SK-N-SH treated with all-trans-retinoic acid at 6 μM for 48 hours (cell line): ENCODE data around the gene KLHDC7A.
"Not testable (repeated sequence)": the region's sequence is repeated elsewhere in the genome, so short reads cannot be mapped to it uniquely, and the experiment has no call there.

Experiments
- ATAC-seq: fragments of 200-7000 bp; cut with Tn5 transposase; 3 replicates; pipeline ENCODE4 v1.9.1; 2020; ENCODE audit warnings: mild to moderate bottlenecking, moderate library complexity
- BACH2 ChIP-seq: fragments of 250-450 bp; sonication (Bioruptor Pico); IDR thresholded peaks from 2 replicates; pipeline ENCODE4 v1.9.0; 2021; ENCODE audit warnings: mild to moderate bottlenecking, borderline replicate concordance
- CREB5 ChIP-seq: fragments of 250-450 bp; sonication (Bioruptor Pico); IDR thresholded peaks from 2 replicates; pipeline ENCODE4 v1.5.1; 2020; ENCODE audit warnings: low read depth, mild to moderate bottlenecking, moderate library complexity
- CSDC2 ChIP-seq: fragments of 250-450 bp; sonication (Bioruptor Pico); IDR thresholded peaks from 2 replicates; pipeline ENCODE4 v1.5.0; 2020; ENCODE audit warnings: mild to moderate bottlenecking, moderate library complexity
- ESRRG ChIP-seq: fragments of 250-450 bp; sonication (Bioruptor Pico); IDR thresholded peaks from 2 replicates; pipeline ENCODE4 v1.6.1; 2021; ENCODE audit warnings: mild to moderate bottlenecking
- GLIS3 ChIP-seq: fragments of 250-450 bp; sonication (Bioruptor Pico); IDR thresholded peaks from 2 replicates; pipeline ENCODE4 v1.5.0; 2020; ENCODE audit warnings: mild to moderate bottlenecking, moderate library complexity
- ISL1 ChIP-seq: fragments of 250-450 bp; sonication (Bioruptor Pico); IDR thresholded peaks from 2 replicates; pipeline ENCODE4 v2.1.2; 2022; ENCODE audit warnings: mild to moderate bottlenecking, moderate library complexity
- OSR1 ChIP-seq: fragments of 250-450 bp; sonication (Bioruptor Pico); IDR thresholded peaks from 2 replicates; pipeline ENCODE4 v1.8.0; 2022; ENCODE audit warnings: moderate library complexity, mild to moderate bottlenecking, inconsistent platforms
- POU6F1 ChIP-seq: fragments of 250-450 bp; sonication (Bioruptor Pico); IDR thresholded peaks from 2 replicates; pipeline ENCODE4 v1.8.0; 2021; ENCODE audit warnings: low read depth, mild to moderate bottlenecking, moderate library complexity, borderline replicate concordance
- PPARA ChIP-seq: fragments of 250-450 bp; sonication (Bioruptor Pico); IDR thresholded peaks from 2 replicates; pipeline ENCODE4 v1.5.0; 2020; ENCODE audit warnings: mild to moderate bottlenecking, borderline replicate concordance
- SNAI2 ChIP-seq: fragments of 250-450 bp; sonication (Bioruptor Pico); IDR thresholded peaks from 2 replicates; pipeline ENCODE4 v1.5.0; 2020; ENCODE audit warnings: mild to moderate bottlenecking, moderate library complexity
- TCF4 ChIP-seq: fragments of 250-450 bp; sonication (Bioruptor Pico); IDR thresholded peaks from 2 replicates; pipeline ENCODE4 v1.8.0; 2021; ENCODE audit warnings: mild to moderate bottlenecking, moderate library complexity, borderline replicate concordance
- TOX ChIP-seq: fragments of 250-450 bp; sonication (Bioruptor Pico); IDR thresholded peaks from 2 replicates; pipeline ENCODE4 v1.8.0; 2021; ENCODE audit warnings: mild to moderate bottlenecking, moderate library complexity, borderline replicate concordance
- ZC3H10 ChIP-seq: fragments of 250-450 bp; sonication (Bioruptor Pico); IDR thresholded peaks from 2 replicates; pipeline ENCODE4 v1.5.1; 2021; ENCODE audit warnings: mild to moderate bottlenecking, moderate library complexity
- ZFP3 ChIP-seq: fragments of 250-450 bp; sonication (Bioruptor Pico); IDR thresholded peaks from 2 replicates; pipeline ENCODE4 v1.5.0; 2020; ENCODE audit warnings: mild to moderate bottlenecking, moderate library complexity
- ZFP30 ChIP-seq: fragments of 450-650 bp; formaldehyde crosslinking; IDR thresholded peaks from 2 replicates; pipeline ENCODE4 v1.5.0; 2022; ENCODE audit warnings: mild to moderate bottlenecking, moderate library complexity
- ZNF565 ChIP-seq: fragments of 450-650 bp; formaldehyde crosslinking; conservative IDR thresholded peaks from 2 replicates; pipeline ENCODE4 v1.5.0; 2020; ENCODE audit warnings: low read depth, mild to moderate bottlenecking, moderate library complexity
- ZNF70 ChIP-seq: fragments of 450-650 bp; formaldehyde crosslinking; IDR thresholded peaks from 2 replicates; pipeline ENCODE4 v1.5.0; 2020; ENCODE audit warnings: mild to moderate bottlenecking, moderate library complexity
- ZNF8 ChIP-seq: fragments of 450-650 bp; formaldehyde crosslinking; IDR thresholded peaks from 2 replicates; pipeline ENCODE4 v1.5.0; 2020; ENCODE audit warnings: mild to moderate bottlenecking, moderate library complexity
- TF ChIP-seq, protein P1 (sequence below): fragments of 250-450 bp; sonication (Bioruptor Pico); IDR thresholded peaks from 2 replicates; pipeline ENCODE4 v1.5.0; 2020; ENCODE audit warnings: mild to moderate bottlenecking, moderate library complexity
- TF ChIP-seq, protein P2 (sequence below): fragments of 250-450 bp; sonication (Bioruptor Pico); IDR thresholded peaks from 2 replicates; pipeline ENCODE4 v1.8.0; 2020; ENCODE audit warnings: mild to moderate bottlenecking, moderate library complexity, borderline replicate concordance
- TF ChIP-seq, protein P3 (sequence below): fragments of 250-450 bp; sonication (Bioruptor Pico); IDR thresholded peaks from 2 replicates; pipeline ENCODE4 v1.5.1; 2021; ENCODE audit warnings: mild to moderate bottlenecking, moderate library complexity

KLHDC7A gene

GRCh38 chr1:18462517-18462916 lies 18.2 kb upstream of the KLHDC7A start:
- ATAC-seq = not testable (repeated sequence)

GRCh38 chr1:18463063-18463462 lies 17.7 kb upstream of the KLHDC7A start:
- TF ChIP-seq POU6F1 (CRISPR knock-in tag) (no peak), PPARA (no peak), BACH2 (CRISPR knock-in tag) (no peak), GLIS3 (CRISPR knock-in tag) (no peak), ESRRG (CRISPR knock-in tag) (no peak), CSDC2 (CRISPR knock-in tag) (no peak), TOX (CRISPR knock-in tag) (no peak), ZNF565 (CRISPR knock-in tag) (no peak), ZC3H10 (no peak), CREB5 (CRISPR knock-in tag) (no peak), OSR1 (CRISPR knock-in tag) (no peak), ZNF8 (CRISPR knock-in tag) (no peak), ZFP30 (CRISPR knock-in tag) (no peak), ISL1 (no peak), ZFP3 (CRISPR knock-in tag) (no peak)
- TF ChIP-seq, protein P1, sequence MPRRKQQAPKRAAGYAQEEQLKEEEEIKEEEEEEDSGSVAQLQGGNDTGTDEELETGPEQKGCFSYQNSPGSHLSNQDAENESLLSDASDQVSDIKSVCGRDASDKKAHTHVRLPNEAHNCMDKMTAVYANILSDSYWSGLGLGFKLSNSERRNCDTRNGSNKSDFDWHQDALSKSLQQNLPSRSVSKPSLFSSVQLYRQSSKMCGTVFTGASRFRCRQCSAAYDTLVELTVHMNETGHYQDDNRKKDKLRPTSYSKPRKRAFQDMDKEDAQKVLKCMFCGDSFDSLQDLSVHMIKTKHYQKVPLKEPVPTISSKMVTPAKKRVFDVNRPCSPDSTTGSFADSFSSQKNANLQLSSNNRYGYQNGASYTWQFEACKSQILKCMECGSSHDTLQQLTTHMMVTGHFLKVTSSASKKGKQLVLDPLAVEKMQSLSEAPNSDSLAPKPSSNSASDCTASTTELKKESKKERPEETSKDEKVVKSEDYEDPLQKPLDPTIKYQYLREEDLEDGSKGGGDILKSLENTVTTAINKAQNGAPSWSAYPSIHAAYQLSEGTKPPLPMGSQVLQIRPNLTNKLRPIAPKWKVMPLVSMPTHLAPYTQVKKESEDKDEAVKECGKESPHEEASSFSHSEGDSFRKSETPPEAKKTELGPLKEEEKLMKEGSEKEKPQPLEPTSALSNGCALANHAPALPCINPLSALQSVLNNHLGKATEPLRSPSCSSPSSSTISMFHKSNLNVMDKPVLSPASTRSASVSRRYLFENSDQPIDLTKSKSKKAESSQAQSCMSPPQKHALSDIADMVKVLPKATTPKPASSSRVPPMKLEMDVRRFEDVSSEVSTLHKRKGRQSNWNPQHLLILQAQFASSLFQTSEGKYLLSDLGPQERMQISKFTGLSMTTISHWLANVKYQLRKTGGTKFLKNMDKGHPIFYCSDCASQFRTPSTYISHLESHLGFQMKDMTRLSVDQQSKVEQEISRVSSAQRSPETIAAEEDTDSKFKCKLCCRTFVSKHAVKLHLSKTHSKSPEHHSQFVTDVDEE = no peak
- TF ChIP-seq, protein P2, sequence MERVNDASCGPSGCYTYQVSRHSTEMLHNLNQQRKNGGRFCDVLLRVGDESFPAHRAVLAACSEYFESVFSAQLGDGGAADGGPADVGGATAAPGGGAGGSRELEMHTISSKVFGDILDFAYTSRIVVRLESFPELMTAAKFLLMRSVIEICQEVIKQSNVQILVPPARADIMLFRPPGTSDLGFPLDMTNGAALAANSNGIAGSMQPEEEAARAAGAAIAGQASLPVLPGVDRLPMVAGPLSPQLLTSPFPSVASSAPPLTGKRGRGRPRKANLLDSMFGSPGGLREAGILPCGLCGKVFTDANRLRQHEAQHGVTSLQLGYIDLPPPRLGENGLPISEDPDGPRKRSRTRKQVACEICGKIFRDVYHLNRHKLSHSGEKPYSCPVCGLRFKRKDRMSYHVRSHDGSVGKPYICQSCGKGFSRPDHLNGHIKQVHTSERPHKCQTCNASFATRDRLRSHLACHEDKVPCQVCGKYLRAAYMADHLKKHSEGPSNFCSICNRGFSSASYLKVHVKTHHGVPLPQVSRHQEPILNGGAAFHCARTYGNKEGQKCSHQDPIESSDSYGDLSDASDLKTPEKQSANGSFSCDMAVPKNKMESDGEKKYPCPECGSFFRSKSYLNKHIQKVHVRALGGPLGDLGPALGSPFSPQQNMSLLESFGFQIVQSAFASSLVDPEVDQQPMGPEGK (CRISPR knock-in tag) = no peak
- TF ChIP-seq, protein P3, sequence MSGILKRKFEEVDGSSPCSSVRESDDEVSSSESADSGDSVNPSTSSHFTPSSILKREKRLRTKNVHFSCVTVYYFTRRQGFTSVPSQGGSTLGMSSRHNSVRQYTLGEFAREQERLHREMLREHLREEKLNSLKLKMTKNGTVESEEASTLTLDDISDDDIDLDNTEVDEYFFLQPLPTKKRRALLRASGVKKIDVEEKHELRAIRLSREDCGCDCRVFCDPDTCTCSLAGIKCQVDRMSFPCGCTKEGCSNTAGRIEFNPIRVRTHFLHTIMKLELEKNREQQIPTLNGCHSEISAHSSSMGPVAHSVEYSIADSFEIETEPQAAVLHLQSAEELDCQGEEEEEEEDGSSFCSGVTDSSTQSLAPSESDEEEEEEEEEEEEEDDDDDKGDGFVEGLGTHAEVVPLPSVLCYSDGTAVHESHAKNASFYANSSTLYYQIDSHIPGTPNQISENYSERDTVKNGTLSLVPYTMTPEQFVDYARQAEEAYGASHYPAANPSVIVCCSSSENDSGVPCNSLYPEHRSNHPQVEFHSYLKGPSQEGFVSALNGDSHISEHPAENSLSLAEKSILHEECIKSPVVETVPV (CRISPR knock-in tag) = no peak
- ATAC-seq = no peak

- no peak for ATAC-seq
- TF ChIP-seq ZFP30 (CRISPR knock-in tag) = no peak
- TF ChIP-seq ZNF70 (CRISPR knock-in tag) = no peak
- TF ChIP-seq, protein P2 (CRISPR knock-in tag) = no peak
- no peak for TF ChIP-seq OSR1 (CRISPR knock-in tag)
- no peak for TF ChIP-seq CREB5 (CRISPR knock-in tag)
- no peak for TF ChIP-seq ISL1
- no peak for TF ChIP-seq POU6F1 (CRISPR knock-in tag)
- TF ChIP-seq TCF4 (CRISPR knock-in tag) = no peak
- TF ChIP-seq, protein P3 (CRISPR knock-in tag) = no peak
- TF ChIP-seq ZNF565 (CRISPR knock-in tag) = no peak
- no peak for TF ChIP-seq SNAI2
- no peak for TF ChIP-seq ZNF8 (CRISPR knock-in tag)
- no peak for TF ChIP-seq CSDC2 (CRISPR knock-in tag)
- TF ChIP-seq PPARA = no peak
These were observed 16.6 kb upstream of the KLHDC7A start for GRCh38 chr1:18463984-18464664.
